HG03175 (cell line): Measurements from ENCODE around the gene MRI1.
"Not testable (repeated sequence)": the region's sequence is repeated elsewhere in the genome, so short reads cannot be mapped to it uniquely, and the experiment has no call there.

Experiments used
- ATAC-seq: cut with Tn5 transposase; IDR thresholded peaks from one replicate; pipeline ENCODE4 v1.9.1; 2021; ENCODE audit warnings: mild to moderate bottlenecking, moderate library complexity; ENCODE audit not compliant: unreplicated experiment

Gene MRI1

DNA sequence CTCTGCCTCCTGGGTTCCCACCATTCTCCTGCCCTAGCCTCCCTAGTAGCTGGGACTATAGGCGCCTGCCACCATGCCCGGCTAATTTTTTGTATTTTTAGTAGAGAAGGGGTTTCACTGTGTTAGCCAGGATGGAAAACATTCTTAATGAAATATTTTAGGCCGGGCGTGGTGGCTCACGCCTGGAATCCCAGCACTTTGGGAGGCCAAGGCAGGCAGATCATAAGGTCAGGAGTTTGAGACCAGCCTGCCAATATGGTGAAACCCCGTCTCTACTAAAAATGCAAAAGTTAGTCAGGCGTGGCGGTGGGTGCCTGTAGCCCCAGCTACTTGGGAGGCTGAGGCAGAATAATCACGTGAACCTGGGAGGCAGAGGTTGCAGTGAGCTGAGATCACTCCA lies 29.0 kb downstream of the MRI1 start:
- ATAC-seq = not testable (repeated sequence)

DNA sequence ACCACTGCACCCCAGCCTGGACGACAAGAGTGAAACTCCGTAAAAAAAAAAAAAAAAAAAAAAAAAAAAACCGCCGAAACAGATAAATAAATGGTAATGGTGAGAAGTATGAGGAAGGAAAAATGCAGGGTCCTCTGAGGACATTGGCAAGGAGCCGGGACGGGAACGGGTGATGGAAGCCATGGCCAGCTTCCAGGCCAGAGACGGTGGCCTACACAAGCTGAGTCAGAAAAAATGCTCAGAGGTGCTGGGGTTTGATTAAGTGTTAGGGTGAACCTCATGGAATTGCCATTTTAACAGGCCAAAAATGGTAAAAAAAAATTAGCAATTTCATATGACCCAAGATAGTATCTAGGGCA lies 30.1 kb downstream of the MRI1 start:
- ATAC-seq = no peak

DNA sequence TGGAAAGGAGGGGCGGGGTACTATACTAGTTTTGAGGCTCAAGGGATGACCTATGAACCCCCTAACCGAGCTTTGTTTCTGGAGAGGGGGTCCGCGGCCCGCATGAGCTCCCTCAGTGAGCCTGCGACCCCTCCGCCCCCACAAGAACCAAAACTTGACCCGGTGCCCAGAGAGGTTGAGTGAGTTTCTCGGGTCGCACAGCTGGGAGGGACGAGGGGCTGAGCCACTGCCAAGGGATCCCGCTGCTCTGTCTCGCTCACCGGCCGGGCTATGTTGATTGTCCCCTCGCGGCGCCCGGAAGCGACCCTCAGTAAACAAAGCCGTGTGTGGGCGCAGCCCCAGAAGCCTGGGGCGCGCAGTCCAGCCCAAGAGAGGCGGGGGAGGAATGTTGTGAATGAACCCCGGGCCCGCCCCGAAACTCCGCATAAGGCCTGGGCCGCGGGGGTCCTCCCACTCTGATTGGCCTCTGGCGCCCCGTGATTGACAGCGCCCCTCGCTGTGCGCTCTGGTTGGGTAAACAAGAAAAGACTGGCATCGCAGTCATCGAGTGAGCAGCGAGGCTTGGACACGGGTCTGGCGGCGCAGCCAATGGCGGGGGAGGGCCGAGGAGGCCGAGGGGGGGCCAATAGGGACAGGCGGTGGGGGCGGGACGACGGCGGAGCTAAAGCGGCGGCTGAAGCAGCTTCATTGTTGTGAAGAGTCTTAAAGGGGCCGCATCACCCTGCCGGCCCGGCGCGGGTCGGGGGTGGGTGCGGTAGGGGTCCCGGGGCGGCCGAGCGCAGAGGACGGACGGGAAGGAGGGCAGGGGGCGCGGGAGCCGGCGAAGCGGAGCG lies 30.7 kb downstream of the MRI1 start, which contains the start of gene ZSWIM4:
ZSWIM4 (plus strand) TSS at position 687 of the 833 bp plus-strand sequence. CDS start 206 bp downstream, outside the sequence.
- peak; percentile 96 for ATAC-seq

DNA sequence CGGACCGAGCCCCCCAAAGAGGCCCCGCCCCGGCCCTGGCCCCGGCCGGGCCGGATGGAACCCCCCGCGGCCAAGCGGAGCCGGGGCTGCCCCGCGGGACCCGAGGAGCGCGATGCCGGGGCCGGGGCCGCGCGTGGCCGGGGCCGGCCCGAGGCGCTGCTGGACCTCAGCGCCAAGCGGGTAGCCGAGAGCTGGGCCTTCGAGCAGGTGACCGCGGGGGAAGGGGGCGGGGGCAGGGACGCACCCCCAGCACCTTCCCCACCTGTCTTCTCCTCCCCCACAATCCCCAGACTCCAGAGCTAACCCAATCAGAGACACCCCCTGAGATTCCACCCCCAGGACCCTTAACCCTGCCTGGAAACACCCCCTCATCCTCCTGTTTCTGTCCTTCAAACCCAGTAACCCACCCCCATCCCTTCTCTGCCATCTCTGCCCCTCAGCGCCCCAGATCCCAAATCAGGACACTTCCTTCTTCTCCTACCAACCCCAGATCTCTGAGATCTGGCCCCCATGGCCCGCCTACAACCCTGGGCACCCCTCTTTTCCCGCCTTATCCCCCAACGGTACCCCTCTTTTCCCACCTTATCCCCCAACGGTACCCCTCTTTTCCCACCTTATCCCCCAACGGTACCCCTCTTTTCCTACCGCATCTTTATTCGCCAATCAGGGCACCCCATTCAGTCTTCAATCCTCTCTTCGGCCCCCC lies 31.4 kb downstream of the MRI1 start:
- peak; percentile 30 for ATAC-seq

DNA sequence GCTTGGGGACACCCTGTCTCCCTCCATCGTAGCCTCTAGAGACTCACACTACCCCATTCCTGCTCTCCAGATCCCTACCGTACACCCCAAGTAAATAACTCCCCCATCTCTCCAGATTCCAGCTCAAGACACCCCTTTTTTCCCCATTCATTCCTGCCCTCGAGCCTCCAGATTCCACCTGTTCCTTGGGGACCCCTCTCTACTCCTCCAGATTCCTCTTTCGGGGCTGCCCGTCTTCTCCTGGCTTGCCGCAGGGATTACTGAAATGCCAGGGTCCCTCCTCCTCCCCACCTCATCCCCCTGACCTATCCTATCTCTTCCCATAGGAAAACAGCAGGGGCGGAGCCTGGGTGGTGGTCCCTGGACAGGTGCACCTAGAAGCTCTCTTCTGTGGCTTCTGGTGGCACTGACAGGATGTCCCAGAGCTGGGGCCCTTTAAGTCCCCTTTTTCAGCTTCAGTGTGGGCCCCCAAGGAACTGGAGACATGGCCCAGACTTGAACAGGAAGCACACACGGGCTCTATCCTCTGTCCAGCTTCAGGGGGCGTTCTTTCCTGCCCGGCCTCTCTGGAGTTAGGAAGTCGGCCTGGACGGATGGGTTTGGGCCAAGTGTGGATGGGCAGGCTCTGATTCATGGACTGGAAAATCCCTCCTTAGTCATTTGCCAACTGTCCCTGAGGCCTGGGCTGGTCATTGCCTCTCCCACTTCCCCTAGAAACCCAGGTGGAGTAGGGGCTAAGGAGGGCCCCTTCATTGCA lies 32.2 kb downstream of the MRI1 start:
- ATAC-seq = no peak

DNA sequence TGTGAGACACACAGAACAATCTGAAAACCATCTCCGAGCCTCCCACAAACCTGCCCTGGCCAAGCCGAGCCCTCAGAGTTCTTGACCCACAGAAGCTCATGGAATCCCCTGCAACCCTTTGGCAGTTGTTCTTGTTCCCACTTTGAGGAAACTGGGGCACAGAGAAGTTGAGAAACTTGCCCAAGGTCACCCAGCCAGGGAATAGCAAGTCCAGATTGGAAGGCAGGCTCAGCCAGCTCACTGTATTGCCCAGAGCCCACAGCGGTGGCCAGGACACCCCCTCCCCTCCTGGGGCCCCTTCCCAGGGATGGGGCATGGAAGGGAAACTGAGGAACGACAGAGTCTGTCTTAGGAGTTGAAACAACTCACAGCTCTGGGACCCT lies 32.7 kb downstream of the MRI1 start:
- no peak for ATAC-seq

DNA sequence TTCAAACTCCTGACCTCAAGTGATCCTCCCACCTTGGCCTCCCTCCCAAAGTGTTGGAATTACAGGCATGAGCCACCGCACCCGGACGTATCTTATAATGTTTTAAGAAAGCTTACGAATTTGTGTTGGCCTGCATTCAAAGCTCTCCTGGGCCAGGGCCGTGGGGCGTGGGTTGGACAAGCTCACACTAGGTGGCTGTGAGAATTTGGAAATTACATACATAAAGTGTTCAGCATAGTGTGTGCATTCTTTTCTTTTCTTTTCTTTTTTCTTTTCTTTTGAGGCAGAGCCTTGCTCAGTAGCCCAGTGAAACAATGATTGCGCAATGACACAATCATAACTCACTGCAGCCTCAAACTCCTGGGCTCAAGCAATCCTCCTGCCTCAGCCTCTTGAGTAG lies 33.5 kb downstream of the MRI1 start:
- no peak for ATAC-seq

DNA sequence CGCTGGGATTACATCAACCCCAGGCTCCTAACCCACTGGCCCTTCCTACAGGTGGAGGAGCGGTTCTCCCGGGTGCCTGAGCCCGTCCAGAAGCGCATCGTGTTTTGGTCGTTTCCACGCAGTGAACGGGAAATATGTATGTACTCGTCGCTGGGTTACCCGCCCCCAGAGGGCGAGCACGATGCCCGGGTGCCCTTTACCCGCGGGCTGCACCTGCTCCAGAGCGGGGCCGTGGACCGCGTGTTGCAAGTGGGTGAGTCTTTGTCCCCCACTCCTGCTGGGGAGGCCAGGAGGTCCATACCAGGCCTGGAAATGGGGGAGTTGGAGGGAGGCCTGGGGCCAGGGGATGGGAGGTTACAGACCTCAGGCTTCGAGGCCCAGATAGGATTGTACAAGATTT lies 35.3 kb downstream of the MRI1 start:
- ATAC-seq = no peak

DNA sequence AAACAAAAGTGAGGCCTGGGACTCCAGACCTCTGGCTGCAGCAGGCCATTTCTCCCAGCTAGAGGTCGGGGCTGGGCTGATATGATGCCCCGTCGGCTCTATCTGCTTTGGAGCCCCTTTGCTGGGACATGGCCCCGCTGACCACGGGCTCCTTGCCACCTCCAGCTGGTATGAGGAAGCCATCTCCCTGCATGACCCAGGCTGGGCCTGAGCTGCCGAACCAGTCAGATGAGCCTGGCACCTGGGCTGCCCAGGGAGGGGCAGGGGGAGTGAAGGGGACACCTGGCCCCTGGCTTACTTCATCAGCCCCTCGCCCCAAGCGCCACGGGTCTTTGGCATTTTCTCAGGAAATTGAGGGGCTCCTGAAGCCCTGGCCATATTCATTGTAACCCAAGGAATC lies 38.7 kb downstream of the MRI1 start:
- no peak for ATAC-seq

DNA sequence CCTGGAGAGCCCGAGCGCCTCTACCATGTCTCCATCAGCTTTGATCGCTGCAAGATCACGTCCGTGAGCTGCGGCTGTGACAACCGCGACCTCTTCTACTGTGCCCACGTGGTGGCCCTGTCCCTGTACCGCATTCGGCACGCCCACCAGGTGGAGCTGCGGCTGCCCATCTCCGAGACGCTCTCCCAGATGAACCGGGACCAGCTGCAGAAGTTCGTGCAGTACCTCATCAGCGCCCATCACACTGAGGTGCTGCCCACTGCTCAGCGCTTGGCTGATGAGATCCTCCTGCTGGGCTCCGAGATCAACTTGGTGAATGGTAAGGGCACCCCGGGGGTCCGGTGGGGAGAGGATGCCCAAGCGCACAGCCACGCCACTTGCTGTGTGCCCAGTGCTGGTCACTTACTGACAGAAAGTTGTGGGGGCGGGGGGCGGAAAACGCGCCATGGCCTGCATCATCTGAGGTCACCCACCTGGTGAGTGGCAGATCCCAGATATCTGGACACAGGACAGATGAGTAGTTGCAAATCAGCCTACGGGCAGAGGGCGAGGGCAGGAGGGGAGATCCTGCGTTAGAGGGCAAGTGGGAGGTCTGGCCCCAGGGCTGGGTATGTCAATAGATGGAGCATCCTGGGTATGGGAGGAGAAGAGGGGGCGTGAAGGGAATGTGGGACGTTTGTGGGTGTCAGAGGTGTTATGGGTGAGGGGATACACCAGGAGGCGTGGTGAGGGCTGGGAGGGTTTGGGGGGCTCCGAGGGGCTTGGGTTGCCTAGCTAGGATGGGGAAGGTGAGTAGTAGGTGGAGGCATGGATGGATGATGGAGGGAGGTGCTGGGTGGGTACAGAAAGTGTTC lies 40.7 kb downstream of the MRI1 start:
- ATAC-seq = no peak

DNA sequence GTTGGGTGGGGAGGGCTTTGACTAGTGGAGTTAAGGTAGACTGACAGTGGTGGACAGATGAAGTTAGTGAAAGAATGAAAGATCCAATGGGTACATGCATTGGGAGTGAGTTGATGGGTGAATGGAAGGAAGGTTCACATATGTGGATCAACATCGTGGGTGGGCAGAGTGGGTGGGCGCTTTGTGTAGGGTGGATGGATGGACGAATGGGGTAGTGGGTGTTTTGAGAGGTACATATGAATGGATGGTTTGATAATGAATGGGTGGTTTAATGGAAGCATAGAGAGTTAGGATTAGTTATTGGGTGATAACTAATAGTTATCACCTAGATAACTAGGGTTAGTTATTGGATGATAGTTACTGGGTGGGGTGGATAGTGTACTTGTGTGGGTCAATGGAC lies 42.4 kb downstream of the MRI1 start:
- no peak for ATAC-seq

DNA sequence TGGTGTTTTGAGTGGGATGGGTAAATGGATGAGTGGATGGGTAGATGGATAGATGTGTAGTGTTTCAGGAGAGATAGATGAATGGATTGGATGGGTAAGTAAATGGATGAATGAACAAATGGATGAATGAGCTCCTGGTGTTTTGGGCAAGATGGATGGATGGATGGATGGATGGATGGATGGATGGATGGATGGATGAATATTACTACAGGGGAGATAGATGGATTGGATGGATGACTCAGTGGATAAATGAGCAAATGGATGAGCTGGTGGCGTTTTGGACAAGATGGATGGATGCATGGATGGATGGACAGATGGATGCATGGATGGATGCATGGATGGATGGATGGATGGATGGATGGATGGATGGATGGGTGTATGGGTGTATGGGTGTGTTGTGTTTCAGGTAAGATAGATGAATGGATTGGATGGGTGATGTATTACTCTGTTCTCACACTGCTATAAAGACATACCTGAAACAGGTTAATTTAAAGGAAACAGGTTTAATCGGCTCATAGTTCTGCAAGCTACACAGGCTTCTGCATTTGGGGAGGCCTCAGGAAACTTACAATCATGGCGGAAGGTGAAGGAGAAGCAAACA lies 43.2 kb downstream of the MRI1 start:
- no peak for ATAC-seq

DNA sequence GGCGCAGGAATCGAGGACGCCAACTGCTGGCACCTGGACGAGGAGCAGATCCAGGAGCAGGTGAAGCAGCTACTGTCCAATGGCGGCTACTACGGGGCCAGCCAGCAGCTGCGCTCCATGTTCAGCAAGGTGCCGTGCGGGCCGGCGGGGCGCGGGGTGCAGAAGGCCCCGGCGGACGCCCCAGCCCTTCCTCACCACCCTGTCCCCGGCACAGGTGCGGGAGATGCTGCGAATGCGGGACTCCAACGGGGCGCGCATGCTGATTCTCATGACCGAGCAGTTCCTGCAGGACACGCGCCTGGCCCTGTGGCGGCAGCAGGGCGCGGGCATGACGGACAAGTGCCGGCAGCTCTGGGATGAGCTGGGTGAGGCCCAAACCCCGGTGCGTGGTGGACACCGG lies 44.5 kb downstream of the MRI1 start:
- no peak for ATAC-seq

DNA sequence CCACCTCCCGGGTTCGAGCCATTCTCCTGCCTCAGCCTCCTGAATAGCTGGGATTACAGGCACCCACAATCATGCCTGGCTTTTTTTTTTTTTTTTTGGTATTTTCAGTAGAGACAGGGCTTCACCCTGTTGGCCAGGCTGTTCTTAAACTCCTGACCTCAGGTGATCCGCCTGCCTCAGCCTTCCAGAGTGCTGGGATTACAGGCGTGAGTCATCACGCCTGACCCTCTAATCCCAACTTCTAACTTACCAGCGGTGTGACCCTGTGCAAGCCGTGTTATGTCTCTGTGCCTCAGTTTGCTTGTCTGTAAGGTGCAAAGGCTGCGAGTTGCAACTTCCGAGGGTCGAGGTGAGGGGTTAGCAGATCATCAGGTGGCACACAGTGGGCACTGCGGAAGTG lies 48.2 kb downstream of the MRI1 start:
- ATAC-seq = no peak

DNA sequence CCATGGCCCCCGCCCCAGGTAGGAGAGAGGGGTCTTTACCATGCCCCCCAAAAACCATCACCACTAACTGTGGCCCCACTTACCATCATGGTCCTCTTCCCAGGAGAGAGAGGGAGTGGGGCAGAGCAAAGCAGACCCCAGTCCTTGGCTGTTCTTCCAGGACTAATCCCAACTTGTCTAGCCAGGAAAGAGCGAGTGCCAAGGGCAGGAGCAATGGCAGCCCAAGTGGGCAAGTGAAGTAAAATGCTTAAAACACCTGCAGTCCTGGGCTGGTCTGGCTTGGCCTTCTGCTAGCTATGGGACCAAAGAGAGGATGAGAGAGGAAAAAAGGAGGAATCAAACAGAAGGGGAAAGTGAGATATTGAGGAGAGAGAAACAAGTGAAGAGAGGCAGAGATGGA lies 48.8 kb downstream of the MRI1 start:
- ATAC-seq = no peak

DNA sequence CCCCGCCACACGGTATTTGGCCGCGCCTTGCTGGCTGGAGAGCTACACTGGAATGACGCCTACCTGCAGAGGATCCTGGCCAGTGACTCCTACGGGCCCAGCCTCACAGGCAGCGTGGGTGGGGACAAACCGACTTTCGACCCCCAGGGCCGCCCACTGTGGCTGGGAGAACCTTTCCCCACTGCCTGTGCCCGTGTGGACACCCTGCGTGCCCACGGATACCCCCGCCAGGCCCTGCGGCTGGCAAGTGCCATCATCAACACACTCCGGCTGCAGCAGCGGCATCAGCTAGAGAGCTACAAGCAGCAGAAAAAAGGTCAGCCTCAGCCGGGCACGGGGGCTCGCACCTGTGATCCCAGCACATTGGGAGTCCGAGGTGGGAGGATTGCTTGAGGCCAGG lies 50.2 kb downstream of the MRI1 start:
- no peak for ATAC-seq

DNA sequence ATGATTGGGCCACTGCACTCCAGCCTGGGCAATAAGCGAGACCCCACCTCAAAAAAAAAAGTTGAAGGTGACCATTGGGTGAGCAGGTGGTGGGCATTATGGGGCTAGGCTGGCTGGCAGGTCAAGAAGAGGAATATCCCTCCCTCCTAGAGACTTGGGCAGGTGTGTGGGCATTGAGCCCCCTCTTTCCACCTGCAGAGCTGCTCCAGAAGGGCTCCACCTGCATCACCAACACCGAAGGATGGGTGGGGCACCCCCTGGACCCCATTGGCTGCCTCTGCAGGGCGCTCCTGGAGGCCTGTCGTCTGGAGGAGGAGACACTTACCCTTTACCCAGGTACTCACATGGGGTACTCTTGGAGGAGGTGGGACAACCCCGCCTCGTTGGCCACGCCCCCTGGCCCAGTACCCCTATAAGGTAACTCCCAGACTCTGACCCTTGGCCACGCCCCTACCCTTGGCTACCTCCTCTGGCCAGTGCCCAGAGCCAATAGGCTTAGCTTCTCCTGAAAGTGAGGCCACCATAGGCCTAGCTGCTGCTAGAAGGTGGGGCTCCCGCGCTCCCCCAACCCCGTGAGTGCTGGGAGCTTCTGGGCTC lies 52.8 kb downstream of the MRI1 start:
- ATAC-seq = peak; percentile 49

DNA sequence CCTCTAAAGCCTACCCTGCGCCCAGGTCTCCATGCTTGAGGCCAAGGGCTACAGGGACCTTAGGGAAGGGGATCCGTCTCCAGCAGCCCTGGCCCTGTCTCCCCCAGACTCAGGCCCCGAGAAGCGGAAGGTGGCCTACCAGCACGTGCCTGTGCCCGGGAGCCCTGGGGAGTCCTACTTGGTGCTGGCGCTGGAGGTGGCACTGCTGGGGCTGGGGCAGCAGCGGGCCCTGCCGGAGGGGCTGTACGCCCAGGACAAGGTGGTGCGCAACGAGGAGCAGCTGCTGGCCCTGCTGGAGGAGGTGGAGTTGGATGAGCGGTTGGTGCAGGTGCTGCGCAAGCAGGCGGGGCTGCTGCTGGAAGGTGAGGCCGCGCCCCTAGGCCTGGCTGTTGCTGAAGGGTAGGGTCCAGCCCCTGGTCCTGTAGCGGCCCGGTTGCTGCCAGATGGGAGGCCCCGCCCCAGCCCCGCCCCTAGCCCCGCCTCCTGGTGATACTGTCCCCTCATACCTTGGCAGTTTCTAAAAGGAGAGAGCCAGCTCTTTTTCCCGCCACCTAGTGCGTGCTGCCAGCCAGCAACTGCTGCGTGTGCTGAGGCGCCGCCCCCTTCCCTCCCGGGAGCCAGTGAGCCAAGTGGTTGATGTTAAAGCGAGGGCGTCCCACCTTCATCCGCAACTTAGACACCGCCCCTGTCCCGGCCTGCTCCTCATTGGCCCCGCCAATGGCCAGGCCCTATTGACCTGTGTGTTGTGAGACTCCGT lies 53.5 kb downstream of the MRI1 start:
- peak; percentile 46 for ATAC-seq

DNA sequence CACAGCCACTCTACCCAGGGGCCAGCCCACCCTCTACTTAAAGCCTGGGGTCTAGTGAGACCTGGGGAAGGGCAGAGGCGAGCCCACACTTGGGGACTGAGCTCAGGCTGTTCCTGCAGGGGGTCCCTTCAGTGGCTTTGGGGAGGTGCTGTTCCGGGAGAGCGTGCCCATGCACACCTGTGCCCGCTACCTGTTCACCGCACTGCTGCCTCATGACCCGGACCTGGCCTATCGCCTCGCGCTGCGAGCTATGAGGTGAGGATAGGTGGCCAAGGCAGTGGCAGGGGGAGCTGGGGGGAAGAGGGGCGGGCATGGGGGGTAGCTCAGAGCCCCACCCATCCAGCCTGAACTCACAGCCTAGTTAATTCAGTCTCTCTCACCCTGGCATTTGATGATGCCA lies 54.9 kb downstream of the MRI1 start:
- ATAC-seq = no peak
